Hematopoietic multipotent progenitor cell treated with erythropoietin and hydrocortisone succinate and interleukin-3 and kit ligand, for 6 days (in vitro differentiated cells): ENCODE measurements around the gene PSMB11.
"Not testable (repeated sequence)": the region's sequence is repeated elsewhere in the genome, so short reads cannot be mapped to it uniquely, and the experiment has no call there.

Source experiments
- DNase-seq: peaks from one replicate; pipeline ENCODE4 v3.0.0-alpha.2; 2015

The PSMB11 gene

GRCh38 chr14:23042162-23042965, at the start of gene PSMB11:
PSMB11 (plus strand) TSS chr14:23042212; CDS start chr14:23042226, 14 bp downstream.
- no peak for DNase-seq

- DNase-seq: no peak
Observed at GRCh38 chr14:22993517-22993916, 48.5 kb upstream of the PSMB11 start.

GRCh38 chr14:22994762-22995275, 47.2 kb upstream of the PSMB11 start:
- peak; percentile 84 for DNase-seq

GRCh38 chr14:22995889-22996625, 46.0 kb upstream of the PSMB11 start:
- DNase-seq: no peak

GRCh38 chr14:22996768-22997654, 45.0 kb upstream of the PSMB11 start:
- no peak for DNase-seq

- no peak for DNase-seq
Observed at GRCh38 chr14:22997676-22998323, 44.2 kb upstream of the PSMB11 start.

- no peak for DNase-seq
Observed at GRCh38 chr14:22998329-22999012, 43.5 kb upstream of the PSMB11 start.

GRCh38 chr14:23000860-23001259, 41.2 kb upstream of the PSMB11 start:
- no peak for DNase-seq

- no peak for DNase-seq
Observed at GRCh38 chr14:23002592-23002991, 39.4 kb upstream of the PSMB11 start.

GRCh38 chr14:23004274-23004673, 37.7 kb upstream of the PSMB11 start:
- not testable (repeated sequence) for DNase-seq

- DNase-seq: peak; percentile 46
Observed at GRCh38 chr14:23005451-23006187, 36.4 kb upstream of the PSMB11 start.

GRCh38 chr14:23006188-23006534, 35.9 kb upstream of the PSMB11 start:
- no peak for DNase-seq

GRCh38 chr14:23006544-23007419, 35.2 kb upstream of the PSMB11 start:
- DNase-seq: peak; percentile 99

- peak; percentile 54 for DNase-seq
Observed at GRCh38 chr14:23008831-23009230, 33.2 kb upstream of the PSMB11 start.

- no peak for DNase-seq
Observed at GRCh38 chr14:23009483-23009938, 32.5 kb upstream of the PSMB11 start.

GRCh38 chr14:23009939-23010726, 31.9 kb upstream of the PSMB11 start, which contains the start of gene C14orf93:
C14orf93 (minus strand) TSS chr14:23010143; CDS start chr14:22999023, 11,120 bp downstream.
- peak; percentile 89 for DNase-seq

- DNase-seq: no peak
Observed at GRCh38 chr14:23013054-23013748, 28.8 kb upstream of the PSMB11 start.

- not testable (repeated sequence) for DNase-seq
Observed at GRCh38 chr14:23013749-23014054, 28.3 kb upstream of the PSMB11 start.
